Fibroblast of lung (primary cell): Measurements from ENCODE around the gene SLCO1C1. TPM values are rescaled to one million over a fixed set of nuclear protein-coding genes. Genes with fewer than 3 reads are reported as not detected.

ENCODE experiments used
- DNase-seq, 2 donors: peaks; one replicate each; pipeline versions ENCODE4 v3.0.0 to v3.0.0-alpha.2; 2010; ENCODE audit warnings: low read depth in 2 of 2
- H2AFZ ChIP-seq: 2 replicates; pipeline ENCODE4 v1.5.1; 2012; ENCODE audit warnings: low read length, control low read depth, inconsistent platforms
- H3K27ac ChIP-seq: 2 replicates; pipeline ENCODE4 v1.5.1; 2011; ENCODE audit warnings: low read length, control low read depth; ENCODE audit not compliant: insufficient read depth
- H3K27me3 ChIP-seq: 2 replicates; pipeline ENCODE4 v1.5.1; 2011; ENCODE audit warnings: mild to moderate bottlenecking, low read length; ENCODE audit not compliant: control insufficient read depth, insufficient read depth
- H3K36me3 ChIP-seq: 2 replicates; pipeline ENCODE4 v1.5.1; 2011; ENCODE audit warnings: low read length; ENCODE audit not compliant: control insufficient read depth, insufficient read depth
- H3K4me1 ChIP-seq: 2 replicates; pipeline ENCODE4 v1.5.1; 2011; ENCODE audit warnings: low read length; ENCODE audit not compliant: control insufficient read depth, insufficient read depth; ENCODE audit errors: extremely low read depth
- H3K4me2 ChIP-seq: 2 replicates; pipeline ENCODE4 v1.5.1; 2011; ENCODE audit warnings: low read length, control low read depth; ENCODE audit not compliant: insufficient read depth; ENCODE audit errors: extremely low read depth
- H3K4me3 ChIP-seq, 4 experiments: fragments of 200-600 bp in 1 of 4; sonication (generic) in 1 of 4; replicated peaks in 1 of 4; 2 replicates each; pipeline ENCODE4 v1.5.1; 2011 to 2016; ENCODE audit warnings: low read length in 4 of 4, low read depth in 3 of 4, mild to moderate bottlenecking in 3 of 4, control low read depth in 2 of 4, inconsistent platforms in 1 of 4, mixed read lengths in 1 of 4; ENCODE audit not compliant: insufficient read depth in 1 of 4; ENCODE audit errors: control extremely low read depth in 1 of 4
- H3K79me2 ChIP-seq: 2 replicates; pipeline ENCODE4 v1.5.1; 2012; ENCODE audit warnings: mild to moderate bottlenecking, low read length, inconsistent platforms; ENCODE audit not compliant: control insufficient read depth, insufficient read depth
- H3K9ac ChIP-seq: 2 replicates; pipeline ENCODE4 v1.5.1; 2011; ENCODE audit warnings: mild to moderate bottlenecking, low read length, control low read depth; ENCODE audit not compliant: insufficient read depth
- H3K9me3 ChIP-seq: 2 replicates; pipeline ENCODE4 v1.5.1; 2012; ENCODE audit warnings: low read depth, low read length; ENCODE audit not compliant: control insufficient read depth, insufficient read depth
- H4K20me1 ChIP-seq: 2 replicates; pipeline ENCODE4 v1.5.1; 2011; ENCODE audit warnings: low read length; ENCODE audit not compliant: control insufficient read depth, insufficient read depth; ENCODE audit errors: extremely low read depth
- EZH2 ChIP-seq: IDR thresholded peaks from 2 replicates; pipeline ENCODE4 v1.5.1; 2012; ENCODE audit warnings: low read length, control low read depth, mild to moderate bottlenecking; ENCODE audit errors: missing control alignments
- polyA plus RNA-seq, 2 donors: library from polyadenylated mRNA; depleted of rRNA in 1 of 2; stranded (reverse) in 1 of 2; unstranded in 1 of 2; fragments of >200 nt; gene quantifications; 2 replicates each; pipeline ENCODE4 v1.2.1, GENCODE V29; 2011 to 2012; ENCODE audit warnings: missing spikeins in 1 of 2
- total RNA-seq: library from RNA; depleted of rRNA; stranded (reverse); fragments of >200 nt; gene quantifications from 2 replicates; pipeline ENCODE4 v1.2.1, GENCODE V29; 2014
- TF ChIP-seq, protein P1 (sequence below), 2 donors: IDR thresholded peaks in 1 of 2; conservative IDR thresholded peaks in 1 of 2; 1 replicate in 1 of 2; 2 replicates in 1 of 2; pipeline ENCODE4 v1.5.1; 2011 to 2012; ENCODE audit warnings: low read length in 2 of 2, control low read depth in 1 of 2, inconsistent platforms in 1 of 2, low read depth in 1 of 2, mild to moderate bottlenecking in 1 of 2

The SLCO1C1 gene
- total and polyA plus RNA-seq, 2 donors (not counting 1 experiment from before 2014, with no cell fraction given) = not detected

DNA sequence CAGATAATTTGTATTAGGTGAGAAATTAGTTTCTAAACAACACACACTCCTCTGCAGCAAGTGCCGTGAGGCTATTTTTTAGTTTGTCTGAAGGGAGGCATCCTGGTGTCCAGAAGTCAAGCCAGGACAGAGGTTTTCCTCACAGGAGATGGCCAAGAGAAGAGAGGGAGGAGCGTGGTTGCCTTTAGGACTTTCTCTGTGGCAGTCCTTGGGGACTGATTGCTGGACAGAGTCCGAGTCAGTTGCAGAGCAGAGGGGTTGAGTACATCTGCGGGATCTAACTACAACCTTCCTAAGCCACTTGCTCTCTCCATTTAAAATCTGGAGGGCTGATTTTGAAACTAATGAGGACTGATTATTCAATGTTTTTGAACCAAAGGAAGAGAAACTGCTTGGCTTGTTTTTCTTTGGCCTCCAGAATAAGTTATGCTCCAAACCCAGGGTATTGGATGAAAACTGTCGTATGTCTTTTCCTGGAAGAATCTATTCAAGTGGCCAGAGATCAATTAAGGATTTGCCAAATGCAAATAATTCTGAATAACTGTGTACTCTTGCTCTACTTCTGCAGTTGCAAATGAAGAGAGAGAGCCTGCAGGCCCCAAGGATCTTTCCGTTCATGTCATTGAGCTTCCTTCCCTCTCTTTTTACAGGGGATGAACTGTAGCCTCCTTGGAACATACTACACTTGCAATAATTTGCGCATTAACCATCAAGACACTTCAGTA is 1.2 kb downstream of the SLCO1C1 start:
- Histone ChIP-seq H2AFZ (no peak overlapping the region), H4K20me1 (no peaks in the 10 kb centered on the region), H3K79me2 (no peaks in the 10 kb centered on the region), H3K4me1 (no peaks in the 10 kb centered on the region), H3K4me2 (no peak overlapping the region), H3K4me3 (no peak overlapping the region), H3K27me3 (no peaks in the 10 kb centered on the region), H3K27ac (no peak overlapping the region), H3K9me3 (no peaks in the 10 kb centered on the region), H3K9ac (no peak overlapping the region), H3K36me3 (no peaks in the 10 kb centered on the region)
- no peak for DNase-seq
- TF ChIP-seq, protein P1, sequence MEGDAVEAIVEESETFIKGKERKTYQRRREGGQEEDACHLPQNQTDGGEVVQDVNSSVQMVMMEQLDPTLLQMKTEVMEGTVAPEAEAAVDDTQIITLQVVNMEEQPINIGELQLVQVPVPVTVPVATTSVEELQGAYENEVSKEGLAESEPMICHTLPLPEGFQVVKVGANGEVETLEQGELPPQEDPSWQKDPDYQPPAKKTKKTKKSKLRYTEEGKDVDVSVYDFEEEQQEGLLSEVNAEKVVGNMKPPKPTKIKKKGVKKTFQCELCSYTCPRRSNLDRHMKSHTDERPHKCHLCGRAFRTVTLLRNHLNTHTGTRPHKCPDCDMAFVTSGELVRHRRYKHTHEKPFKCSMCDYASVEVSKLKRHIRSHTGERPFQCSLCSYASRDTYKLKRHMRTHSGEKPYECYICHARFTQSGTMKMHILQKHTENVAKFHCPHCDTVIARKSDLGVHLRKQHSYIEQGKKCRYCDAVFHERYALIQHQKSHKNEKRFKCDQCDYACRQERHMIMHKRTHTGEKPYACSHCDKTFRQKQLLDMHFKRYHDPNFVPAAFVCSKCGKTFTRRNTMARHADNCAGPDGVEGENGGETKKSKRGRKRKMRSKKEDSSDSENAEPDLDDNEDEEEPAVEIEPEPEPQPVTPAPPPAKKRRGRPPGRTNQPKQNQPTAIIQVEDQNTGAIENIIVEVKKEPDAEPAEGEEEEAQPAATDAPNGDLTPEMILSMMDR (conservative IDR thresholded peaks at IDR 0.05 in 1 of 2, IDR thresholded peaks at IDR 0.05 in 1 of 2; ENCODE audit: low read depth in 1 of 2, low read length in 2 of 2) = no peak
- TF ChIP-seq EZH2 = no peak

DNA sequence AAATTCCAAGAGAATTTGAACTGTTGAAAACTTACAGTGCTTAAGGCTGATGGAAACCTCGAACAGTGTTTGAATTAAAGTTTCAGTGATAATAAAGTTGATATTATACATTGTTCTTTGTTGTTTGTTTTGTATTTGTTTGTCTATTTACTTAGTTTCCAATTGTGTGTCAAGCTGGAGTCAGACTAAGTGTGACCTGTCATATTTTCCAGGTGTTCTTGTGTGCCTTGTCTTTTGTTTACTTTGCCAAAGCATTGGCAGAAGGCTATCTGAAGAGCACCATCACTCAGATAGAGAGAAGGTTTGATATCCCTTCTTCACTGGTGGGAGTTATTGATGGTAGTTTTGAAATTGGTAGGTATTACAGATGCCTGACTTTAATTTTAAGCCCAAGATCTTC is 6.0 kb downstream of the SLCO1C1 start:
- Histone ChIP-seq H4K20me1 (no peaks in the 10 kb centered on the region), H3K27ac (no peak overlapping the region), H3K9me3 (no peaks in the 10 kb centered on the region), H2AFZ (no peak overlapping the region), H3K4me2 (no peak overlapping the region), H3K36me3 (no peaks in the 10 kb centered on the region), H3K4me1 (no peaks in the 10 kb centered on the region), H3K4me3 (no peak overlapping the region), H3K27me3 (no peaks in the 10 kb centered on the region), H3K9ac (no peak overlapping the region), H3K79me2 (no peaks in the 10 kb centered on the region)
- TF ChIP-seq, protein P1 (conservative IDR thresholded peaks at IDR 0.05 in 1 of 2, IDR thresholded peaks at IDR 0.05 in 1 of 2; ENCODE audit: low read depth in 1 of 2, low read length in 2 of 2) = no peak
- no peak for TF ChIP-seq EZH2
- DNase-seq = no peak

DNA sequence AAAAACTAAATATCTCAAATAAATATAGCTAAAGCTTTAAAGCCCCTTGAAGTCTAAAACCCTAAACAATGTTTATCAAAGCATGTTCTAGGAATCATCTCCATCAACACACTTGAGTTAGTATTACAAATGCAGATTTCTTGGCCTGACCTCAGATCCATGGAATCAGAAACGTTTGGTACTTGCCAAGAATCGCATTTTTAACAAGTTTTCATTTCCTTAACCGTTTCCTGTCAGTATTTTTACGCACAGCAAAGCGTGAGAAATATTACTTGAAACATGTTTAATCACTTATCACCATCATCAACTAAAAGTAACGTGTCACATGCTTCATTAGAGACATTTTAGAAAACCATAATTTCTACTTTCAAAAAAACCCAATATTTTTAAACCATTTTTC is 9.7 kb downstream of the SLCO1C1 start:
- Histone ChIP-seq H3K27ac (no peak overlapping the region), H3K4me3 (no peak overlapping the region), H3K36me3 (no peaks in the 10 kb centered on the region), H3K79me2 (no peaks in the 10 kb centered on the region), H3K4me1 (no peaks in the 10 kb centered on the region), H3K27me3 (no peaks in the 10 kb centered on the region), H4K20me1 (no peaks in the 10 kb centered on the region), H2AFZ (no peak overlapping the region), H3K4me2 (no peak overlapping the region), H3K9ac (no peak overlapping the region), H3K9me3 (no peaks in the 10 kb centered on the region)
- DNase-seq = no peak
- no peak for TF ChIP-seq EZH2
- TF ChIP-seq, protein P1 (conservative IDR thresholded peaks at IDR 0.05 in 1 of 2, IDR thresholded peaks at IDR 0.05 in 1 of 2; ENCODE audit: low read depth in 1 of 2, low read length in 2 of 2) = no peak
